Measurements from ENCODE around the gene MYRF. TPM values are rescaled to one million over a fixed set of nuclear protein-coding genes. Genes with fewer than 3 reads are reported as not detected.

MYRF gene
- total and polyA plus RNA-seq, 9 of the 15 experiments (the other 6 are each of a cell fraction or from before 2014, with no cell fraction given) = 2.3 to 25.8 (median 7.1) TPM

DNA sequence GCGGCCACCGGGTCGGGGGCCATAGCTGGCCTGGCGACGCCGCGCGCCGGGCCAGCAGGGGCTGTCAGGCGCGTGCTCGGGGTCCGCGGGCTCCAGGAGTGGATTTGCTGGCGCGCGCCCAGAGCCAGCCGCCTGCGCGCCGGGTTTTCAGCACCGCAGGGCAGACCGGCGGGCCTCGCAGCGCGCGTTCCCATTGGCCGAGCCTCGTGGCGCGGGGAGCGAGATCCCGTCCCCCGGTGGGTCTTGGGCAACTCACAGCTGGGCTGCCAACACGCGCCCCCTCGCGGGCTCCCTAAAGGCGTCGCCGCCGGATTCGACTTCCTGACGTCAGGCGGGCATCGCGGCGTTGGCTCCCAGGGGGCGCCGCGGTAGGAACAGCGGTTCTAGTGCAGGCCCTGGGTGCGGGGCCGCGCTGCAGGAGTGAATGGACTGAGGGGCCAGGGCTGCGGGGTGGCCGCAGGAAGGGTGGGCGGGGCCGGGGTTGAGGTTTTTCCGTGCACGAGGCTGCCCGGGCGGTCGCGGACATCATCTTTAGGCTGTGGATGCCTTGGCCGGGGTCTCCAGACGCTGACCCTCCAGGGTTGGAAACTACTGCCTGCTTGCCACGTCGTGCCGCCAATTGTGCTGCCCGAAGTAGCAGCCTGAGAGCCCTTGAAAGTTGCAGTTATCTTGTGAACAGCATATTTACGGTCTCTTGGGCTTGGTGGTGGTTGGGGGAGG lies 64.5 kb downstream of the MYRF start, which contains the start of gene FADS1 (continued):
- TF ChIP-seq, protein P1, sequence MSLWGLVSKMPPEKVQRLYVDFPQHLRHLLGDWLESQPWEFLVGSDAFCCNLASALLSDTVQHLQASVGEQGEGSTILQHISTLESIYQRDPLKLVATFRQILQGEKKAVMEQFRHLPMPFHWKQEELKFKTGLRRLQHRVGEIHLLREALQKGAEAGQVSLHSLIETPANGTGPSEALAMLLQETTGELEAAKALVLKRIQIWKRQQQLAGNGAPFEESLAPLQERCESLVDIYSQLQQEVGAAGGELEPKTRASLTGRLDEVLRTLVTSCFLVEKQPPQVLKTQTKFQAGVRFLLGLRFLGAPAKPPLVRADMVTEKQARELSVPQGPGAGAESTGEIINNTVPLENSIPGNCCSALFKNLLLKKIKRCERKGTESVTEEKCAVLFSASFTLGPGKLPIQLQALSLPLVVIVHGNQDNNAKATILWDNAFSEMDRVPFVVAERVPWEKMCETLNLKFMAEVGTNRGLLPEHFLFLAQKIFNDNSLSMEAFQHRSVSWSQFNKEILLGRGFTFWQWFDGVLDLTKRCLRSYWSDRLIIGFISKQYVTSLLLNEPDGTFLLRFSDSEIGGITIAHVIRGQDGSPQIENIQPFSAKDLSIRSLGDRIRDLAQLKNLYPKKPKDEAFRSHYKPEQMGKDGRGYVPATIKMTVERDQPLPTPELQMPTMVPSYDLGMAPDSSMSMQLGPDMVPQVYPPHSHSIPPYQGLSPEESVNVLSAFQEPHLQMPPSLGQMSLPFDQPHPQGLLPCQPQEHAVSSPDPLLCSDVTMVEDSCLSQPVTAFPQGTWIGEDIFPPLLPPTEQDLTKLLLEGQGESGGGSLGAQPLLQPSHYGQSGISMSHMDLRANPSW (CRISPR knock-in tag; IDR thresholded peaks at IDR 0.05) = peak; percentile 90; the same call in 1 of the 2 replicates
- TF ChIP-seq ETS2 (tag; IDR thresholded peaks at IDR 0.05; ENCODE audit: borderline replicate concordance, poor library complexity, severe bottlenecking) = no peak
- TF ChIP-seq FOXP1 (CRISPR knock-in tag; IDR thresholded peaks at IDR 0.05) = peak; percentile 77; the same call in 1 of the 2 replicates
- peak; percentile 51; the same call in 1 of the 2 replicates for TF ChIP-seq PHF8 (IDR thresholded peaks at IDR 0.05; ENCODE audit: borderline replicate concordance, low read length)
- TF ChIP-seq, protein P2, sequence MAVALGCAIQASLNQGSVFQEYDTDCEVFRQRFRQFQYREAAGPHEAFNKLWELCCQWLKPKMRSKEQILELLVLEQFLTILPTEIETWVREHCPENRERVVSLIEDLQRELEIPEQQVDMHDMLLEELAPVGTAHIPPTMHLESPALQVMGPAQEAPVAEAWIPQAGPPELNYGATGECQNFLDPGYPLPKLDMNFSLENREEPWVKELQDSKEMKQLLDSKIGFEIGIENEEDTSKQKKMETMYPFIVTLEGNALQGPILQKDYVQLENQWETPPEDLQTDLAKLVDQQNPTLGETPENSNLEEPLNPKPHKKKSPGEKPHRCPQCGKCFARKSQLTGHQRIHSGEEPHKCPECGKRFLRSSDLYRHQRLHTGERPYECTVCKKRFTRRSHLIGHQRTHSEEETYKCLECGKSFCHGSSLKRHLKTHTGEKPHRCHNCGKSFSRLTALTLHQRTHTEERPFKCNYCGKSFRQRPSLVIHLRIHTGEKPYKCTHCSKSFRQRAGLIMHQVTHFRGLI (CRISPR knock-in tag; IDR thresholded peaks at IDR 0.05) = no peak
- TF ChIP-seq, protein P3, sequence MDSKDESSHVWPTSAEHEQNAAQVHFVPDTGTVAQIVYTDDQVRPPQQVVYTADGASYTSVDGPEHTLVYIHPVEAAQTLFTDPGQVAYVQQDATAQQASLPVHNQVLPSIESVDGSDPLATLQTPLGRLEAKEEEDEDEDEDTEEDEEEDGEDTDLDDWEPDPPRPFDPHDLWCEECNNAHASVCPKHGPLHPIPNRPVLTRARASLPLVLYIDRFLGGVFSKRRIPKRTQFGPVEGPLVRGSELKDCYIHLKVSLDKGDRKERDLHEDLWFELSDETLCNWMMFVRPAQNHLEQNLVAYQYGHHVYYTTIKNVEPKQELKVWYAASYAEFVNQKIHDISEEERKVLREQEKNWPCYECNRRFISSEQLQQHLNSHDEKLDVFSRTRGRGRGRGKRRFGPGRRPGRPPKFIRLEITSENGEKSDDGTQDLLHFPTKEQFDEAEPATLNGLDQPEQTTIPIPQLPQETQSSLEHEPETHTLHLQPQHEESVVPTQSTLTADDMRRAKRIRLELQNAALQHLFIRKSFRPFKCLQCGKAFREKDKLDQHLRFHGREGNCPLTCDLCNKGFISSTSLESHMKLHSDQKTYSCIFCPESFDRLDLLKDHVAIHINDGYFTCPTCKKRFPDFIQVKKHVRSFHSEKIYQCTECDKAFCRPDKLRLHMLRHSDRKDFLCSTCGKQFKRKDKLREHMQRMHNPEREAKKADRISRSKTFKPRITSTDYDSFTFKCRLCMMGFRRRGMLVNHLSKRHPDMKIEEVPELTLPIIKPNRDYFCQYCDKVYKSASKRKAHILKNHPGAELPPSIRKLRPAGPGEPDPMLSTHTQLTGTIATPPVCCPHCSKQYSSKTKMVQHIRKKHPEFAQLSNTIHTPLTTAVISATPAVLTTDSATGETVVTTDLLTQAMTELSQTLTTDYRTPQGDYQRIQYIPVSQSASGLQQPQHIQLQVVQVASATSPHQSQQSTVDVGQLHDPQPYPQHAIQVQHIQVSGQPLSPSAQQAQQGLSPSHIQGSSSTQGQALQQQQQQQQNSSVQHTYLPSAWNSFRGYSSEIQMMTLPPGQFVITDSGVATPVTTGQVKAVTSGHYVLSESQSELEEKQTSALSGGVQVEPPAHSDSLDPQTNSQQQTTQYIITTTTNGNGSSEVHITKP (IDR thresholded peaks at IDR 0.05; ENCODE audit: partially characterized antibody) = peak; percentile 17
- TF ChIP-seq PHF20 (IDR thresholded peaks at IDR 0.05; ENCODE audit: partially characterized antibody) = no peak
- TF ChIP-seq, protein P4, sequence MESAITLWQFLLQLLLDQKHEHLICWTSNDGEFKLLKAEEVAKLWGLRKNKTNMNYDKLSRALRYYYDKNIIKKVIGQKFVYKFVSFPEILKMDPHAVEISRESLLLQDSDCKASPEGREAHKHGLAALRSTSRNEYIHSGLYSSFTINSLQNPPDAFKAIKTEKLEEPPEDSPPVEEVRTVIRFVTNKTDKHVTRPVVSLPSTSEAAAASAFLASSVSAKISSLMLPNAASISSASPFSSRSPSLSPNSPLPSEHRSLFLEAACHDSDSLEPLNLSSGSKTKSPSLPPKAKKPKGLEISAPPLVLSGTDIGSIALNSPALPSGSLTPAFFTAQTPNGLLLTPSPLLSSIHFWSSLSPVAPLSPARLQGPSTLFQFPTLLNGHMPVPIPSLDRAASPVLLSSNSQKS (CRISPR knock-in tag; IDR thresholded peaks at IDR 0.05) = no peak
- TF ChIP-seq ZNF507 (tag; conservative IDR thresholded peaks at IDR 0.05) = no peak
- no peak for TF ChIP-seq RBM15 (IDR thresholded peaks at IDR 0.05; ENCODE audit: insufficient read depth, low read length)
- peak; percentile 68 for TF ChIP-seq ZNF143 (CRISPR knock-in tag; IDR thresholded peaks at IDR 0.05)
- TF ChIP-seq SNIP1 (IDR thresholded peaks at IDR 0.05; ENCODE audit: low read depth) = no peak
- peak; percentile 27; the same call in 1 of the 2 replicates for TF ChIP-seq KLF13 (tag; IDR thresholded peaks at IDR 0.05; ENCODE audit: borderline replicate concordance, low read depth)
- TF ChIP-seq MYBL2 (IDR thresholded peaks at IDR 0.05; ENCODE audit: low read depth) = no peak
- no peak for TF ChIP-seq MYBL2 (CRISPR knock-in tag; IDR thresholded peaks at IDR 0.05; ENCODE audit: borderline replicate concordance)
- peak; percentile 72; the same call in 1 of the 2 replicates for TF ChIP-seq GABPB1 (CRISPR knock-in tag; IDR thresholded peaks at IDR 0.05)
- TF ChIP-seq COPS2 (conservative IDR thresholded peaks at IDR 0.05) = no peak
- TF ChIP-seq SMAD1 (IDR thresholded peaks at IDR 0.05; ENCODE audit: low read depth, low read length, partially characterized antibody) = peak; percentile 39

Measured in K562 (cell line).